ENCODE measurements around the gene TFCP2.
A peak's percentile ranks its signal among the peaks of the same experiment; 100 is the strongest.
"Not testable (repeated sequence)": the region's sequence is repeated elsewhere in the genome, so short reads cannot be mapped to it uniquely, and the experiment has no call there.

The TFCP2 gene

GRCh38 chr12:51083126-51083833 is 89.7 kb downstream of the TFCP2 start, which contains the start of gene CSRNP2:
TSS of gene CSRNP2 (minus strand) at chr12:51083596. CDS start at chr12:51076561, 7,035 bp downstream.
- peak; percentile 88 to 89 for DNase-seq (ENCODE audit: low read depth in 1 of 2, low spot score in 1 of 2)

DNA sequence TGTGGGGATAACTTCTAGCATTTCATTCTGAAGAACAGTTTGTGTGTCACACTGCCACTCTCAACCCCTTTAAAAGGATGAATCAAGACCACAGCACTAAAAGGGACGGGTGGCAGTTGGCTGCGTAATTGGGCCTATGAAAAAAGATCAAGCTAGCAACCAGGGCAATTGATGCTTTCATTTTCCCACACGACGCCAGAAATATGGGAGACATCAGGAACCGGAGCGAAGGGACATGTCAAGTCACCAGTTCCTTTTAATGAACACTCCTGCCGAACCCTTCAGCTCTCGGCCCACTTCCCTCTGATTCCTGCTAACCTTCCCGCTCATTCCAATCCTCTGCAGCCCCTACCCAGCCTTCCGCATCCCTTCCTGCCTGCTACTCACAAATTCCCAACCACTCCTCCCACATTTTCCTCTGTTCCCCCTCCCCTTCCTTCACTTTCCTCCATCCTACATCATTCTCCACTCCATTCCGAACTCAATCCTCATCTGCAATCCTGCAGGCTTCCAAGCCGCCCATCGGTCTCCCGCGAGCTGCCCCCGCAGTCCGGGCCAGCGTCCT is 90.3 kb downstream of the TFCP2 start:
- DNase-seq (ENCODE audit: low read depth in 1 of 2, low spot score in 1 of 2), result no peak

DNA sequence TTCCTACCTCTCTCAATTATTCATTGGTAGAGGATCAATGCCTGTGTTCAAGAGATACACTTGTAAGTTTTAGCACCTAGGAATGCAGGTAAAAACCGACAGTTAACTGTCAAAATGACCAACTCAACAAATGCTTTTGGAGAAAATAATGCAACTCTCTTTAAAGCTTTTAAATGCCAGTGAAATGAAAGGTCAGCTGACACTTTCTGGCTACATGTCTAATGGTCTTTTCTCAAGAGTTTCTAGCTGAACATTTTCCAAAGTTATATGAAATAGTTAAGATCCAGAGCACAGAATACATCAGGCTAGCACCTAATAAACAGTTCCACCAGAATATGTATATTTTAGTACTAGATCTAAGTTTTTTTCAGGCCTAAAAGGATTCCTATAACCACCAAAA is 91.5 kb downstream of the TFCP2 start:
- DNase-seq (ENCODE audit: low read depth in 1 of 2, low spot score in 1 of 2), result no peak

DNA sequence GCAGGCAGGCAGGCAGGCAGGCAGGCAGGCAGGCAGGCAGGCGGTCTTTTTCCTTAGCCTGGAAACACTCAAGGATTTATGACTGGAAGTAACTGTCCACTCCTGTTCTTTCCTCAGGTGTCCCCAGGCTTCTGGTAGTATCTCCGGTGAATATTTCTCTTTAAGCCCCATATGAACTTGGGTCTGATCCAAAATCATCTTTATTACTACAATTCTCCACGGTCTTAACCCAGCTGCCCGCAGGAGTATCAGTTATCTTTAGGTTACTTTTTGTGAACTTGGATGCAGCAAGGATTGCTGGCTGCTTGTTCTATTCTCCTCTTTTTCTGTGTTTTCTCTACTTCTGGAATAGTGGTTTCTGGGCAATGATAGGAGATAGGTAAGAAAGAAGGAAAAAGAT is 92.8 kb downstream of the TFCP2 start:
- DNase-seq (ENCODE audit: low read depth in 1 of 2, low spot score in 1 of 2), result no peak

DNA sequence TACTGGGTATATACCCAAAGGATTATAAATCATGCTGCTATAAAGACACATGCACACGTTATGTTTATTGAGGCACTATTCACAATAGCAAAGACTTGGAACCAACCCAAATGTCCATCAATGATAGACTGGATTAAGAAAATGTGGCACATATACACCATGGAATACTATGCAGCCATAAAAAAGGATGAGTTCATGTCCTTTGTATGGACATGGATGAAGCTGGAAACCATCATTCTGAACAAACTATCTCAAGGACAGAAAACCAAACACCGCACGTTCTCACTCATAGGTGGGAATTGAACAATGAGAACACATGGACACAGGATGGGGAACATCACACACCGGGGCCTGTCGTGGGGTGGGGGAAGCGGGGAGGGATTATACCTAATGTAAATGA is 94.1 kb downstream of the TFCP2 start:
- not testable (repeated sequence) for DNase-seq (ENCODE audit: low read depth in 1 of 2, low spot score in 1 of 2)

- DNase-seq (ENCODE audit: low read depth in 1 of 2, low spot score in 1 of 2), result not testable (repeated sequence)
Observed at GRCh38 chr12:51078346-51078745, 94.6 kb downstream of the TFCP2 start.

DNA sequence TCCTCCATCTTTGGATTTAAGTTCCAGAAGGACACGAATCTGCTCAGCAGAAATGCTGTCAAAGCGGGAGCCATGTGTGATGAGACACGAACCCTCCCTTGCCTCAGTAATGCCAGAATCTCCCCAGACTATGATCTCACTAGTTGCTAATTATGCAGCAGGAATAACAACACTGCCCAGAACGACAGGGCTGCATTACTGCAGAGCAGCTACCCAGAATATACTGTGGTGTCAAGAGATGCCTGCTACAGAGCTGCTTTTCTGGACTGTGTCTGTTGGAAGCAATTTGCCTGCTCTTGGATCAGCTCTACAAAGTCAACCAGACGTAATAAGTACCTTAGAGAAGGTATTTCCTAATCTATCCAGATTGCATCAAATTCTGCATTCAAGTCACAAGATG is 95.0 kb downstream of the TFCP2 start:
- no peak for DNase-seq (ENCODE audit: low read depth in 1 of 2, low spot score in 1 of 2)

DNA sequence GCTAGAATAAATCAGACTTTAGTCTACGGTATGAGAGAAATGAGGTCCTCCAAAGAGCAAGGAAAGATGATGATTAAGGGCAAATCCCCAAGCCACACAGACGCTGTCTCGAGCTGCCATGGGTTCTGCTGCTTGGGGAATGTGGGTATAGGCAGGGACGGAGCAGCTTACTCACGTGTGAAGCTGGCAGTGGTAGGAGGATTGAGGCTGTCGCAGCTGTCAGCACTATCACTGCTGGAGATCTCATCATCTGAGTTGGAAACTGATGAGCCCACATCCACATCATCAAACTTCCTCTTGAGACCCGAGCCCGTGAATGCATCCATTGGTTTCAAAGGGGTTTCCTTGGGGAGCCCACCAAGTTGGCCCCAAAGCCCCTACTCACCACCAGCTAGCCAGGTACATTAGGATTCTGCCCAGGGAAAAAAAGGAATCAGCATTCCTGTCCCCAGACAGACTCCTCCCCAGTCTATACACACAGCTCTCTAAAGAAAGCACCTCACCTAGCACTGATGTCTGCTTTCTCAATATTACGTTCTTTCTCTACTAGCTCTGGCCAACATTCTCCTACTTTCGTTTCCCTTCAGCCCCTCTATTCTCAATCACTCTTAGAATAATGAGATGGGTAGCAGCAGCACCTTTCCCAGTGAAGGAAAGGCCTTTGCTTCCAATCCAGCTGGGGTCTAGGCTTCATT is 96.6 kb downstream of the TFCP2 start:
- DNase-seq (ENCODE audit: low read depth in 1 of 2, low spot score in 1 of 2), result no peak

DNA sequence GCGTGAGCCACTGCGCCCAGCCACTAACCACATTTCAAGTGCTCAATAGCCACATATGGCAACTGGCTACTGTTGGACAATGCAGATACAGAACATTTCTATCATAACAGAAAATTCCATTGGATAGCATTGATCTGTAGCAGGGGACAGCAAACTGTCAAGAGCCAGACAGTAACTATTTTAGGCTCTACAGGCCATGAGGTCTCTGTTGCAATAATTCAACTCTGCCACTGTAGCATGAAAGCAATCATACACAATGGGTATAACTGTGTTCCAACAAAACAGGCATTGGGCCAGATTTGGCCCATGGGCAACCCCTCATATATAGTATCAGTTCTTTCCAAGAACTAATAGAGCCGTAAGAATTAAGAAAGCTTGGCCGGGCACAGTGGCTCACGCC is 97.5 kb downstream of the TFCP2 start:
- no peak for DNase-seq (ENCODE audit: low read depth in 1 of 2, low spot score in 1 of 2)

- DNase-seq (ENCODE audit: low read depth in 1 of 2, low spot score in 1 of 2), result no peak
Observed at GRCh38 chr12:51071663-51072062, 101.3 kb downstream of the TFCP2 start.

DNA sequence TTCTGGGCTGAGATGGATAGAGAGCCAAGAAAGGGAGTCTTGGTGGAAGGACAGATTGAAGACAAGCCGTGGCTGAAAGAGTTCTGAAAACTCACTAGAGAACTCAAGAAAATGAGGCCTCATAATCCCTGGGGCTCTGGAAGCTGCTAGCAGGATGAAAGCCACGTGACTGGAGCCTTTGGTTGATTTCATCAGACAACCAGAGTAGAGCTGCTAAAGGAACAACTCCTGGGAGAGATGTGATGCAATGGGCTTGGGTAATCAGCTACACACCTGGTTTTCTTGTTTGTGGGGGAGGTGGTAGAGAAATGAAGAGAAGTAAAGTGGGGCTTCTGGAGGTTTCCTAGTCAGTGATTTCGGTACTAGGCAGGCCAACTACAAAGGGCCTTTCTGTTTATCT is 102.9 kb downstream of the TFCP2 start:
- DNase-seq (ENCODE audit: low read depth in 1 of 2, low spot score in 1 of 2), result no peak

- DNase-seq (ENCODE audit: low read depth in 1 of 2, low spot score in 1 of 2), result no peak
Observed at GRCh38 chr12:51067771-51068170, 105.2 kb downstream of the TFCP2 start.

GRCh38 chr12:51067229-51067628 is 105.7 kb downstream of the TFCP2 start:
- DNase-seq (ENCODE audit: low read depth in 1 of 2, low spot score in 1 of 2), result no peak

GRCh38 chr12:51065530-51065929 is 107.4 kb downstream of the TFCP2 start:
- DNase-seq (ENCODE audit: low read depth in 1 of 2, low spot score in 1 of 2), result no peak

- DNase-seq (ENCODE audit: low read depth in 1 of 2, low spot score in 1 of 2), result no peak
Observed at GRCh38 chr12:51062631-51063397, 110.1 kb downstream of the TFCP2 start.

DNA sequence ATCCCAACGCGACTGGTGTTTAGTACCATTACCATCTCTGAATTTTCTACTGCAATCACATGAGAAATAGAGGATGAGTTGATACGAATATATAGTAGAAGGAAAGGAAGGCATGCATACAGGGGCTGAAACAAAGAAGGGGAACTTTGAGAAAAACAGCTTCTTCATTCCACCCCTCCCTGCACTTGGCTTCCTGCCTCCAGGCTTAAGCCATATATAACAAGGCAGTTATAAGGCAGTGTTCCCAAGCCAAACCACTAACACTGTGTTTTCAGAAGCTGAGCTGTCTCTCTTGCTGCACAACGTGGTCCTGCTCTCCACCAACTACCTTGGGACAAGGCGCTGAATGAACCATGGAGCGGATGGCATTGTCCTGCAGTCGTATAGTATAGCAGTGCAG is 113.8 kb downstream of the TFCP2 start:
- no peak for DNase-seq (ENCODE audit: low read depth in 1 of 2, low spot score in 1 of 2)

GRCh38 chr12:51056242-51056641 is 116.7 kb downstream of the TFCP2 start:
- DNase-seq (ENCODE audit: low read depth in 1 of 2, low spot score in 1 of 2), result no peak

- no peak for DNase-seq (ENCODE audit: low read depth in 1 of 2, low spot score in 1 of 2)
Observed at GRCh38 chr12:51055060-51055459, 117.9 kb downstream of the TFCP2 start.

- no peak for DNase-seq (ENCODE audit: low read depth in 1 of 2, low spot score in 1 of 2)
Observed at GRCh38 chr12:51051787-51052186, 121.1 kb downstream of the TFCP2 start.

GRCh38 chr12:51049525-51049924 is 123.4 kb downstream of the TFCP2 start:
- no peak for DNase-seq (ENCODE audit: low read depth in 1 of 2, low spot score in 1 of 2)

- no peak for DNase-seq (ENCODE audit: low read depth in 1 of 2, low spot score in 1 of 2)
Observed at GRCh38 chr12:51048661-51049251, 124.2 kb downstream of the TFCP2 start.
